RPMI7951 (cell line): ENCODE data around the gene RSPH4A. TPM values are rescaled to one million over a fixed set of nuclear protein-coding genes. Genes with fewer than 3 reads are reported as not detected.
"Not testable (repeated sequence)": the region's sequence is repeated elsewhere in the genome, so short reads cannot be mapped to it uniquely, and the experiment has no call there.

Experiments used
- DNase-seq: peaks from one replicate; pipeline ENCODE4 v3.0.0-alpha.2; 2012; ENCODE audit warnings: low read depth
- total RNA-seq: library from RNA; depleted of rRNA; stranded (reverse); fragments of >200 nt; shearing (Covaris generic); gene quantifications from 2 replicates; pipeline ENCODE4 v1.2.3, GENCODE V29; 2014; rRNA removed

RSPH4A gene
- not detected in 2 replicates for total RNA-seq

DNA sequence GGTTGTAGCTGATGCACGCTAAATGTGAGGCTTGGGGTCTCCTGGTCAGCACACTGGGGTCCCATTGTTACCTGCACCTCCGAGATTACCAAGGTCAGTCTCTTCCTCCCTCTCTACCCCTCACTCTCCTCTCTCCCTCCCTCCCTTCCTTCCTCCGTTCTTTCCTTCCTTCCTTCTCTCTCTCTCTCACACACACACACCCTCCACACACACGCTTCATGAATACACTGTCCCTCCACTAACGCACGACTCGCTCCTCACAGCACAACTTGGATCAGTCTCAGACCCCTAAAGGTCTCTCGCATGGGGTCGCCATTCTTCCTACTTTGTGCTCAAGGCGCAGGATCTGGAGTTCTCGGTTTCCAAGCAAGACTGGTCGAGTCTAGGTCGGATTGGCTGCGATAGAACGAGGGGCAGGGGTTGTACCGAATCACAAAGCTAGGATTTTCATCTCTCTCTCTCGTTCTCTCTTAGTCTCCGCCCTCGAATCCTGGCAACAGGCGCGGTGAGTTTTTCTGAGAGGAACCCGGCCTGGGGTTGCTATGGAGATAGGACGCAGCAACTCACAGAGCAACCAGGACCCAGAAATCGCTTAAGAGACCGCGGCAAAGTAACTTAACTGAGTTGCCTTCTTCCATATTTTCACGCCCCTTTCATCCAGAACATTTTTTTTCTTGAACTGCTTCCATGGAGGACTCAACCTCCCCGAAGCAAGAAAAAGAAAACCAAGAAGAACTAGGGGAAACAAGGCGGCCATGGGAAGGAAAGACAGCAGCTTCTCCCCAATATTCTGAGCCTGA is at the start of gene RSPH4A:
Gene RSPH4A, plus strand, starts transcription at position 543 of the 800 bp plus-strand sequence. Its CDS starts 145 bp downstream, at position 688.
- DNase-seq, result peak; percentile 96

DNA sequence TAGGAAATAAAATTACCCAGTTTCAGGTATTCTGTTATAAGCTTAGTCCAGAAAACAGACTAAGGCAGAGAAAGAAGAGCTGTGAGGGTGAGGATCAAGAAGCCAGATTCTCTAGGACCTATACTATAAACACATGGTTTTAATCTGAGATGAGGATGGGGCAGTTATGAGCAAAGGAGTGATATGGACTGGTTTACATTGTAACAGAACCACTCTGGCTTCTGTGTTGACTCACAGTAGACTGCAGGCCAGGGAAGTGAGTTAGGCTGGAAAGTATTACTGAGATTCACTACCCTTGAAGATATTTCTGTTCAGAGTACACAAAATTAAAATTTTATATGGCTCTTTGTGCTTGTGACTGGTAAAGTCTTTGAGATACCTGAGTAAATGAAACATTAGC is 48.2 kb upstream of the RSPH4A start:
- DNase-seq, result no peak

DNA sequence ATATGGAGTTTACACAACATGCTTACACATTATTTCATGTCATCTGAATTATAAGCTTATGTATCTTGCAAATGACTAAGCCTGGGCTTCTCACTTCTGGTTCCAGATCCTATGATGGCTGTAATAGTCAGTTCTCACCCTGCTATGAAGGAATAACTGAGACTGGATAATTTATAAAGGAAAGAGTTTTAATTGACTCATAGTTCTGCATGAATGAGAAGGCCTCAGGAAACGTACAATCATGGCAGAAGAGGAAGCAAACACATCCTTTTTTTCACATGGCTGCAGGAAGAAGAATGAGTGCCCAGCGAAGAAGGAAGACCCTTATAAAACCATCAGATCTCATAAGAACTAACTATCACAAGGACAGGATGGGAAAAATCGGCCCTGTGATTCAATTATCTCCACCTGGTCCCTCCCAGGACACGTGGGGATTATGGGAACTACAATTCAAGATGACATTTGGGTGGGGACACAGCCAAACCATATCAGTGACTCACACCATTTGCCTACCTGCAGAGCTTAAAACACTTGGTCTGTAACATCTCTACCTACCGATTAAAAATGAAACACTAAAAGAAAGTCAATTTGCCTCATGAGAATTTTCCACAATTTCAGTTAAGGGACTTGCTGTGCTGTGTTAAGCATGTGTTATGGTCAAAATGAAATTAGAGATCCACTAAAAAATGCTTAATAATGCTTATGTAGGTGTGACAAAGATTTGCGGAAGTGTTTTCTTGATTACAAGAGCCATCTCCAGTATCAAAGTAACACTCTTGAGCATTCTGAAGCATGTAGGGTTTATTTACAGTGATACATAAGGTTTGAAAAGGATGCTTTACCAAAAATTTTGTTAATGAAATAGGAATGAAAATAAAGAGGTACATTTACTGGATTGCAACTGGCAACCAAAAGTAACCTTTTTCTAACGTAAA is 47.2 kb upstream of the RSPH4A start:
- DNase-seq, result no peak

DNA sequence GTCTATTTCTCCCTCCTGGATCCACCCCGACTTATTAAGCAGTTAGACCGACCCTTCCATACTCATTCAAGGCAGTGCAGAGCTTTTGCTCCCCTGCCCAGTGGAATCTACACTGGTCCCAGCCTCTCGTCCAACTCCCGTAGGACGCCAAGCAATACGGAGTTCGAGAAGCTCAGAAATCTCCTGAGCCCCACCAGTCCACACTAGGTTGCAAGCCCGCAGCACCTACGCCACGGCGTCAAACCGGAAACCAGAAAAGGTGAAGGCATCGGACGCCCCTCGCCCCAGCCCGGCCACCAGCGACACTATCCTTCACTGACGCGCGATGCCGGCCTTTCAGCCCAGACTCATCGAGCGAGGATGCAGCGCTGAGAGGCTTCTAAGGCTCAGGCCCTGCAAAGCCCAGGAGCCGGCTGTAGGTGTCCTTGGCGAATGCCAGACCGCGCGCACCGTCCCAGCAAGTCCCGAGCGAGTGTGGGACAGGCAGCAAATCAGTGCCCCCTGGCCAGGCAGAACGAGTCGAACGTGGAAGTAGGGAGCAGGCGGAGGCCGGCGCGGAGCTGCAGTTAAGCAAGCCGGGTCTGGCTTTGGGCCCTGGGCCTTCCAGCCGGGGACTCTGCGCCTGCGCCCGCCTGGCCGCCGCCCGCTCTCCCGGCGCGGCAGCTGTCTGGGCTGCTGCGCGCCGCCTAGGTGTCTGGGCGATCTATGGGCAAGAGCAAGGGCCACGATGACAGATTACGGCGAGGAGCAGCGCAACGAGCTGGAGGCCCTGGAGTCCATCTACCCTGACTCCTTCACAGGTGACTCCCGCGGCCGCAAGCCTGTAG is 45.2 kb upstream of the RSPH4A start, which contains the start of gene RWDD1:
Gene RWDD1, plus strand, starts transcription at position 649 of the 827 bp plus-strand sequence. Its CDS starts 79 bp downstream, at position 728.
- peak; percentile 99 for DNase-seq

DNA sequence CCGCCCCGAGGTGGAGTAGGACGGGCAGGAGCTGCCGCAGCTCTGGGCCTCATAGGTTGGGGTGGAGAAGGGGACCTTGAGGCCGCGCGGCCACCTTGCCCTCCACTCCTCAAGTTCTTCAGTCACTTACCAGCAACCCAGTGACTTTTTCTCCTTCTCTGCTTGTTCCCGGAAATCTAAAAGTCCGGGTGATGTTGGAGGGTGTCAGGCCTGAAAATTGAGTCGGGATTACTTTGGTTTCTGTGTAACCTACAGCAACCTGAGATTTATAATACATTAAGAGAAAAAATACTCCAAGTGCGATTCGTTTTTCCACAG is 44.6 kb upstream of the RSPH4A start:
- no peak for DNase-seq

DNA sequence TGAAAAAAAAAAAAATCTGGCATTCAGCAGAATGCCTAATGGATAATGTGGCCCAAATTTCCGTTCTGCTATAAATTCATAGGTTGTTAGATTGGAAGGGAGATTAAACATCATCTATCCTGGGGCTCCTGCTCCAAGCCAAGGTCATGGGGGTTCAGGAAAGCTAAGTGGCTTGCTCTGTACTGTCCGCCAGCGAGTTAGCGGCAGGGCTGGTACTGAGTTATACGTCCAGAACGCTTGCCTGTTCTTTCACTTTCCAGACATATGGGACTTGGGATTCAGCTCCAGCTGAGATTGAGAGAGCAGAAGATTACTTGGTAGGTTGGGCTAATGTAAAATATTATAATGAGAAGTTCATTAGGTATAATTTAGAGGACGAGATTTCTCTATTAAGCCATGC is 44.1 kb upstream of the RSPH4A start:
- peak; percentile 53 for DNase-seq

DNA sequence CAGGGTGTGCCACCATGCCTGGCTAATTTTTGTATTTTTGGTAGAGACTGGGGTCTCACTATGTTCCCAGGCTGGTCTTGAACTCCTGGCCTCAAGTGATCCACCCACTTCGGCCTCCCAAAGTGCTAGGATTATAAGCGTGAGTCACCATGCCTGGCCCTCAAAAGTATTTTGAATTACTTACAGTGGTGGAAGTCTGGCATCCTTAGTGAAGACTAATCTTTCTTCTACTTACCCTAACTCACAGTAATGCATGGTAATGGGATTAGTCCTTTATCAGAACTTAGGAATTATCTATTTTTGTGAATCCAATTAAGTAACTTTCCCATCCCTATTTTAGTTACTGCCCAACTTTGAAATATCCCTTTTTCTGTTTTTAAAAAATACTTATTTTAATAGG is 41.1 kb upstream of the RSPH4A start:
- DNase-seq, result no peak

DNA sequence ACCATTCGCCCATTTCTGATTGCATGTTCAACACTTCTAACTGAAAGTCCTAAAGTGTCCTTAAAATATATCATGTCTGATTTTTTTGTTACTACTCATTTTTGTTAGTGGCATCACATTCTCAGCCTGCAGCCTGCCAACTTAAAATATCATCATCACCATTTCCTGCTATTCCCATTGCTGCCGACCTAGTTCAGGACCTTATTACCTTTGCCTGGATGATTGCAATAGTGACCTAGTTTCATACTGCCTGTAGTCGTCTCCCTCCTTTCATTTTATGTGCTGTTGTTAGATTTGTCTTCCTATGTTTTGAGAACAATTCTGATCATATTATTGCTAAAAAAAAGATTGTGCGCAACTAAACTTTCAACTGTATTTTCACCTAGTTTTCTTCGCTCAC is 38.8 kb upstream of the RSPH4A start:
- DNase-seq, result no peak

DNA sequence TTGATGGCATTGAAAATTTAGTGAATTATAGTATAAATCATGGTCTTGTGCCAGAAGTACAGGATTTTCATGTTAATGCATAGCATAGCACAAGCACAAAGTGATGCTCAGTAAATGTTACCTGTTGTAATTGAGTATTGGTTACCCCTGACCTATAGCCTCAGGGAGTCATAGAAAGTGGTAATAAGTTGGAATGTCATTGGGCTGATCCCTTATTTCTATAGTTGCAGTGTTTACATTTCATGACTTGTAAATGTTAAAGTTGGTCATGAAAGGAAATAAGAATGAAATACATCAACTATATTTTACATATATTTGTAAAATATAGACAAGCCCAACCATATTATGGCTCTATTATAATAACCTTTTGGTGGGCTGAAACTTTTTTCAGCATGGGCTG is 37.9 kb upstream of the RSPH4A start:
- DNase-seq, result no peak

DNA sequence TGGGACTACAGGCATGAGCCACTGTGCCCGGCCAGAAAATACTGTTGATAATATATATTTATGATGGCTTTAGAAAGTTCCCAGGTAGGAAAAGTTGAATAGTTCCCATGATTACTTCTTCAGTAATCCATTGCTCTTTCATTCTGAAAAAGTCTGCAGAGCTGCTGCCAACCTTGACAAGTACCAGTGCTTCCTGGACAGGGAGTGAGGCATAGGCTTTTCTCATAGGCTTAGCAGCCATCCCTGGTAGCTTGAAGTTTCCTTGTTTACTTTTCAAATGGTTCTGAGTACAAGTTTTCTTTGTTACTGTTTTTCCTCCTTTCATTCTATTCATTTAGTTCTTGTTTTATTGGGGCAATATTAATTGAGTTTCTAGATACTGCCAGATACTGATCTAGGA is 37.1 kb upstream of the RSPH4A start:
- no peak for DNase-seq

DNA sequence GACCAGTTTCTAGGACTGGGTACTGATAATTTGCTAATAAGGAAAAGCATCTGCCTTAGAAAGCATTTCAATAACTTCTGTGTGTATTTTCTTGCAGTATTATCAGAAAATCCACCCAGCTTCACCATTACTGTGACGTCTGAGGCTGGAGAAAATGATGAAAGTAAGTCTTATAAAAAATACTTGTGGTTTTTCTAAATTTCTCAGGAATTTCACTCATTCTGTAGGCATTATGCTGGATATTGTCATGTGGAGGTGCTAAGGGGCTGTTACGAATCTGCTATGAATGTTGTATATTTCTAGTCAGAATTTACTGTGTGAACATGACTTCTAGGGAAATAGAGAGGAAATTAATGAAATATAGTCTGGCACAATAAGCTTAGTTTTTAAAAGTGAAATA is 36.1 kb upstream of the RSPH4A start:
- DNase-seq, result no peak

DNA sequence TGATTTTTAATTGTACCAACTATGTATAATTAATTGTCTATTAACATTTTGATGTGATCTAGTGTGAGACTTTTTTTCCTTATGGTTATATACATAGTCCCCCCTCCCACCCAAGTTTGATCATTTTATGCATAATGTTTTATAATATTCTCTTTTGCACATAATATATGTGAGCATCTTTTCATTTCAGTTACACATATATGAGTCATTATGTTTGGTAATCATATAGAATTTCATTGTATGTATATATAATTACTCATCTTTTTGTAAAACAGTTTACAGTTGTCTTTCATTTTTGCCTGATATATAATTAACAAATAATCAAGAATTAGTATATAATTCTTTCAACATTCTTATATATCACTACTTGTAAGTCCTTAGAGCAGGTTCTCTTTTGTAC is 30.0 kb upstream of the RSPH4A start:
- DNase-seq, result no peak

DNA sequence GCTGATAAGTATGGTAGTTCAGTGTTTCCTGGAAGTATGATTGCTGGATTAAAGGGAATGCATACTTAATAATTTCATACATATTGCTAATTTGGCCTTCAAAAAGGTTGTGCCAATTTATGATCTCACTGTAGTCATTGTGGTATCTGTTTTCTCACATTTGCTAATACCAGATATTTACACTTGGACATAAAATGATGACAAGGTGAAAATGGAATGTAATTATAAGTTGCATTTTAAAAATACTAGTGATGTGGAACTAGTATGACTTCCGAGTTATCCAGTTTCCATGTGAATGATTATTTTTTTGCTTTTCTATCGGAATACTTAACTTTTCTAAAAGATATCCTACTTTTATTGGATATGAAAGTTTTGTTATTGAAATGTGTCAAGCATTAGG is 29.5 kb upstream of the RSPH4A start:
- no peak for DNase-seq

DNA sequence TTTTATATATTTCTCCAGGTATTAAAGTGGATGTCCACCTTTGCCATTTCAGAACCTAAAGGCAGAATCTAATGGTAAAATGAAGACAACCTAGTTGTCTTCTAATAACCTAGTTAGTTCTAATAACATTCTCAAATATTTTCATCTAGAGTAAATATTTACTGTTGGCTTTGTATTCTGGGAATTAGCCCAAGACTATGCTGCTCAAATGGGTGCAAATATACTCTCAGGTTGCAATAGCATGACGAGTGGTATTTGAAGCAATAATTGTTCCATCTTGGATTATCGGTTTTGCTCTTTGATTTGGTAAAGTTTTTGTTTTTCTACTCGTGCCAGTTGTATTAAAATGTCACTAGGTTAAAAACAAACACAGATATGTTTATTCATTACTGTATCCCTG is 21.0 kb upstream of the RSPH4A start:
- no peak for DNase-seq

DNA sequence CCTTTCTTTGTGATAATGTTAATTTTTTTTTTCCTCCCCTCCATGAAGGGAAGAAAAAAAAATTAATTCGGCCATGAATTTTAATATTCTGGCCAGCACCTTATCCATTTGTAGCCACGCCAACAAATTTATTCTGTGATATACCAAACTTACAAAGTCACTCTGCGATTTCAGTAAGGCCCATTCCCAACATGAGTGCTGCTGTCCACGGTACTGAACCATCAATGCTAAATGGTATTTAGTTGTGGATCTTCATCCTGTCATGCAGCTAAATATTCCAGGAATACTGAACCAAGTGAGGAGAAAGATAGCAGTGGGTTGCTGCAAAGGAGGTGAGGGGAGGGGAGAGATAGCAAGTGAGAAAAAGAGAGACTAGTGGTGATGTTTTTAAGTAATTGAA is 19.5 kb upstream of the RSPH4A start:
- DNase-seq, result peak; percentile 15

DNA sequence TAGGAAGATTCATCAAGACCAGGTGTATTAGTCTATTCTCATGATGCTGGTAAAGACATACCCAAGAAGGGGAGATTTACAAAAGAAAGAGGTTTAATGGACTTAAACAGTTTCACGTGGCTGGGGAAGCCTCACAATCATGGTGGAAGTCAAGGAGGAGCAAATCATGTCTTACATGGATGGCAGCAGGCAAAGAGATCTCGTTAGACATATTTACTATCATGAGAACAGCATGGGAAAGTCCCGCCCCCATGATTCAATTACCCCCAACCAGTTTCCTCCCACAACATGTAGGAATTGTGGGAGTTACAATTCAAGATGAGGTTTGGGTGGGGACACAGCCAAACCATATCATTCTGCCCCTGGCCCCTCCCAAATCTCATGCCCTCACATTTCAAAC is 12.4 kb upstream of the RSPH4A start:
- not testable (repeated sequence) for DNase-seq

DNA sequence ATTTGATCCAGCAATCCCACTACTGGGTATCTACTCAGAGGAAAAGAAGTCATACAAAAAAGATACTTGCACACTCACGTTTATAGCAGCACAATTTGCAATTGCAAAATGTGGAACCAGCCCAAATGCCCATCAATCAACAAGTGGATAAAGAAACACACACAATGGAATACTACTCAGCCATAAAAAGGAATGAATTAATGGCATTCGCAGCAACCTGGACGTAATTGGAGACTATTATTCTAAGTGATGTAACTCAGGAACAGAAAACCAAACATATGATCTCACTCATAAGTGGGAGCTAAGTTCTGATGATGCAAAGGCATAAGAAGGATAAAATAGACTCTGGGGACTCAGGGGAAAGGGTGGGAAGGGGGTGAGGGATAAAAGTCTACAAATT is 11.4 kb upstream of the RSPH4A start:
- DNase-seq, result not testable (repeated sequence)

DNA sequence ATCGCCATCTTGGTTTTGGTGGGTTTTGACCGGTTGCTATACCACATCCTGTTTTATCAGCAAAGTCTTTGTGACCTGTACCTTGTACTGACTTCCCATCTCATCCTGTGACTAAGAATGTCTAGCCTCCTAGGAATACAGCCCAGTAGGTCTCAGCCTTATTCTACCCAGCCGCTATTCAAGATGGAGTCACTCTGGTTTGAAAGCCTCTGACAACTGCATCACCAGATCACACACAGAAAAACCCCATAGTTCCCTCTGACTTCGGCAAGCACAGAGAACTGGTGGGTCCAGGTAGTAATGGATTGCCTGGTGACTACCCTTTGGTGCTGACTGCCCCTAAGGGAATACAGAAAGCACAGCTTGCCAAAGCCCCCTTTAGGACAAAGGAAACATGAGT is 10.3 kb upstream of the RSPH4A start:
- no peak for DNase-seq

DNA sequence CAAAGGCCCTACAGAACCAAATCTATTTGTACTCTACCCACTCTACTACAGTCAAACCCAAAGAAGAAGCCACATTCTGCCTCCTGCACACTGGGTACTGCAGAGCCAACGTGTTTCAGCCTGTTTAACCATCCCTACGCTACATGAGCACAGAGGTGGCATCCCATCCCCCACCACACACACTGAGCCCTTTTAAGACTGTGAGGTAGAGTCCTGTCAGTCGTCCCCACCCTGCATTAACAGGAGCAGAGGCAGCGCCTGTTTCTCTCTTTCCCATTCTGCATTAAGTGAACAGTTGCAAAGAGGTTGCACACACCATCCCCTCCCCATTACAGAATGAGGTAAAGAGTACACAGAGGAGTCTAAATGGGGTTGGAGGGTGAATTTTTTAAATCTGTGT is 5.2 kb upstream of the RSPH4A start:
- no peak for DNase-seq

DNA sequence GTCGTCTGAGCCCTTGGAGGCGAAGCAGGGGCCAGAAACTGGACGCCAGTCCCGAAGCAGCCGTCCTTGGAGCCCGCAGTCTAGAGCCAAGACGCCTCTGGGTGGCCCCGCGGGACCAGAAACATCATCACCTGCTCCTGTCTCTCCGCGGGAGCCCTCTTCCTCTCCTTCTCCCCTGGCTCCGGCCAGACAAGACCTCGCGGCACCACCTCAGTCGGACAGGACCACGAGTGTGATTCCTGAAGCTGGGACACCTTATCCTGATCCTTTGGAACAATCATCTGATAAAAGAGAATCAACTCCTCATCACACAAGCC is 416 bp downstream of the RSPH4A start:
- DNase-seq, result no peak

DNA sequence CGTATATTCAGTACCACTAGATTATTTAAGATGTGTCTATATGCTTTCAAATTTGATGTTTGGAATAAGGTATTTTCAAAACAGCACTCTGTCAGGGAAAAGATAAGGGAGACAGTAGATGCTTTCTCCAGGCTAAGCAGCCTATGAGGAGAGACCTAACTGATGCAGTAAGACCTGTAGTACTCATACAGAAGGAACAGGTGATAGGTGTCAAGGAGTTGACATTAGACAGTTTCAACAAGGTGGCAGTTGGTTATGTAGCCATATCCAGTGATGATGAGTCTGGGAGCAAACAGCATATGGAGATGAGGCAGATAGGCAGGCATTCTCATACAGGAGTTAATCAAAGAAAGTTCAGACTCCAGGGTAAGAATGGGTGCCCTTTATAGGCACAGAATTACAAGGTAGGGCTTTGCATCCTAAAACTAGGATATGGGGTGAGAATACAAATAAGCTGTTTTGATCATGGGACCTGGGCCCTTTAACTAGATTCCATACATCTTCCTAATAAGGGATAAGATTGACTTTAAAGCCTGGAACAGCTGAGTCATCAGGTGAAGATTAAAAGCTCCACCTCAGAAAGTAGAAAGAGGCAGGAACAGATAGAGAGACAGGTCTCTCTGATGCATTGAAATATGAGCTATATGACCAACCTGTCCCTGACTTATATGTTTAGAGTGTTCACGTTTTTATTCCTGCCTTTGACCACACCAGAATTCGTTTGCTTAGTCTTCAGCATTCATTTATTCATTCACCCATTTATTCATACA is 7.9 kb downstream of the RSPH4A start:
- no peak for DNase-seq
